HG02798 (cell line): ENCODE data around the gene TEDC1.
"Not testable (repeated sequence)": the region's sequence is repeated elsewhere in the genome, so short reads cannot be mapped to it uniquely, and the experiment has no call there.

Experiments used
- ATAC-seq: cut with Tn5 transposase; IDR thresholded peaks from one replicate; pipeline ENCODE4 v1.9.1; 2021; ENCODE audit warnings: mild to moderate bottlenecking; ENCODE audit not compliant: unreplicated experiment, poor library complexity

Gene TEDC1

GRCh38 chr14:105533811-105534498 is 42.9 kb downstream of the TEDC1 start:
- ATAC-seq: no peak

GRCh38 chr14:105534586-105534985 is 43.5 kb downstream of the TEDC1 start:
- no peak for ATAC-seq

GRCh38 chr14:105536051-105536450 is 45.0 kb downstream of the TEDC1 start:
- ATAC-seq: no peak

GRCh38 chr14:105536691-105537579 is 45.9 kb downstream of the TEDC1 start:
- ATAC-seq: no peak

- ATAC-seq: peak; percentile 46
These were observed 46.8 kb downstream of the TEDC1 start for GRCh38 chr14:105537580-105538474.

- no peak for ATAC-seq
These were observed 47.5 kb downstream of the TEDC1 start for GRCh38 chr14:105538481-105539049.

GRCh38 chr14:105540811-105541210 is 49.8 kb downstream of the TEDC1 start:
- ATAC-seq: no peak

GRCh38 chr14:105541218-105541875 is 50.3 kb downstream of the TEDC1 start:
- no peak for ATAC-seq

- not testable (repeated sequence) for ATAC-seq
These were observed 54.6 kb downstream of the TEDC1 start for GRCh38 chr14:105545676-105546075.

- not testable (repeated sequence) for ATAC-seq
These were observed 55.4 kb downstream of the TEDC1 start for GRCh38 chr14:105546410-105546809.

GRCh38 chr14:105547072-105547471 is 56.0 kb downstream of the TEDC1 start:
- ATAC-seq: not testable (repeated sequence)

GRCh38 chr14:105547741-105548169 is 56.7 kb downstream of the TEDC1 start:
- no peak for ATAC-seq
